ENCODE data around the gene HES1. TPM values are rescaled to one million over a fixed set of nuclear protein-coding genes. Genes with fewer than 3 reads are reported as not detected.
"Not testable (repeated sequence)": the region's sequence is repeated elsewhere in the genome, so short reads cannot be mapped to it uniquely, and the experiment has no call there.

The HES1 gene
- total RNA-seq, 1 donor: 22.9 TPM

GRCh38 chr3:194139814-194140391 is 4.0 kb downstream of the HES1 start:
- peaks cover 52% of the 10 kb centered on the region for H3K4me1 ChIP-seq (ENCODE audit: insufficient read depth, low read length)
- H3K9me3 ChIP-seq (ENCODE audit: low read depth, low read length): no peaks in the 10 kb centered on the region
- H3K4me3 ChIP-seq (ENCODE audit: low read length): no peak overlapping the region
- H3K27me3 ChIP-seq (ENCODE audit: insufficient read depth, low read length): peaks cover 75% of the 10 kb centered on the region

GRCh38 chr3:194140520-194141414 is 4.8 kb downstream of the HES1 start:
- no peak overlapping the region for H3K4me3 ChIP-seq (ENCODE audit: low read length)
- peaks cover 71% of the 10 kb centered on the region for H3K27me3 ChIP-seq (ENCODE audit: insufficient read depth, low read length)
- no peaks in the 10 kb centered on the region for H3K9me3 ChIP-seq (ENCODE audit: low read depth, low read length)
- peaks cover 44% of the 10 kb centered on the region for H3K4me1 ChIP-seq (ENCODE audit: insufficient read depth, low read length)

DNA sequence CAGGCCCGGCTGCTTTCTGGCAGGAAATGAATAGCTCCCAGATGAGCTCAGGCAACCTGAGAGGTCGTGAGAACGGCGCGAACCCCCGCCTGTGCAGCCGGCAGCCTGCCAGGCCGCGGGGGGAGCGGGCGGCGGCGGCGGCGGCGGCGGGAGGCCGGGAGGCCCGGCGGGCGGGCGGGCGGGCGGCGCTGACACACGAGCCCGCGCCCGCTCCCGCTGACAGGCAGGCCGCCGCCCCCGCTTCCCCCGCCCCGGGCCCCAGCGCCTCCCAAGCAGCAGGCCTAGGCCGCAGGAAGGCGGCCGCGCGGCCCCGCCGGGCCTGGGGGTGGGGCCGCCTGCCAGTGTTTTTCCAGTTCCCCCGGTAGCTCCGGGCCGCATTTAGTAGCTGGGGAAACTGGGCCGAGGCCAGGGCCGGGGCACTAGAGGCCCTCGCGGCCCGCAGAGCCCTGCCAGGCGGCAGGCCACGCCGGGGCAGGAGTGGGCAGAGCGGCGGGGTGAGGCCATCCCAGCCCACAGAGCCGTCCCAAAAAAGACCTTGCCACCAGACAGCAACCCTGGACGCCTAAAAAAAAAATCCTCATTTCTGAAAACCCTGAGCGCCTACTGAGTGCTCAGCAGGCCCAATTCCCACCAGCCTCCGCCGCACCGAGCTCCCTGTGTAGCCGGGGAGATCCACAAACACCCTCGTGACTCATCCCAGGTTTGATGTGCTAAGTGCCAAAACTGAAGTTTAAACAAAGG is 5.6 kb downstream of the HES1 start:
- no peak overlapping the region for H3K4me3 ChIP-seq (ENCODE audit: low read length)

DNA sequence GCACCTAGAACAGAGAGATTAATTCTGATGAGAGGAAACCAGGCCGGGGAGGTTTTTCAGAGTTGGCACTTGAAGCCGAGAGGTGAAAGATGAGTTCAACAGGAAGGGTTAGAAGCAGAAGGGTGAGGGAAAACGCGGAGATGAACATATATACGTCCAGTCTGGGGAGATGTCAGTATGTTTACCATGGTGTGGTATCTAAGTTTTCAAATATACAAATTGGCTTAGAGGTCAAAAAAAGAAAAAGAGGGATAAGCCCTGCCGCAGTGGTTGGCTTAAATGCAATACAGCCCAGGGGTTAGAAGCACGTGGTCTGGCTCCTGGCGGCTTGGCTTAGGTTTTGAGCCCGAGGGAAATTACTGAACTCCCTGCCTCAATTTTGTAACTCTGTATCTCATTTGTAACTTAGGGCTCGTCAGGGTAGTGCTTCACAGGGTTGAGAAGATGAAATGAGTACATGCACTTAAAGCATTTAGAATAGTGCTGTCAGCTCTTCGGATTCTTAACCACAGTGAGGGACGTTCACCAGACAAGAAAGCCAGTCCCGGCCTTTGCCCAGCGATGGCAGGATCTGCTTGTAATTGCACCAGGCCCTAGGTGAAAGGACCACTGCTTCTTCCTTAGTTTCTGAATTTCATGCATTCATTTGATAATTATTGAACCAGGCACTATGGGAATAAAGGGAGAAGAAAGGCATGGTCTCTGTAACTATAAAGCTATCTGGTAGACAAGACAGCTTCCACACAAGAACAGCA is 6.4 kb downstream of the HES1 start:
- peaks cover 58% of the 10 kb centered on the region for H3K27me3 ChIP-seq (ENCODE audit: insufficient read depth, low read length)
- H3K4me1 ChIP-seq (ENCODE audit: insufficient read depth, low read length): peaks cover 28% of the 10 kb centered on the region
- H3K4me3 ChIP-seq (ENCODE audit: low read length): no peak overlapping the region
- no peaks in the 10 kb centered on the region for H3K9me3 ChIP-seq (ENCODE audit: low read depth, low read length)

More for the DNA sequence above, 5.6 kb downstream of the HES1 start:
- Histone ChIP-seq H3K9me3 (ENCODE audit: low read depth, low read length) (no peaks in the 10 kb centered on the region), H3K4me1 (ENCODE audit: insufficient read depth, low read length) (peaks cover 35% of the 10 kb centered on the region), H3K27me3 (ENCODE audit: insufficient read depth, low read length) (peaks cover 66% of the 10 kb centered on the region)

DNA sequence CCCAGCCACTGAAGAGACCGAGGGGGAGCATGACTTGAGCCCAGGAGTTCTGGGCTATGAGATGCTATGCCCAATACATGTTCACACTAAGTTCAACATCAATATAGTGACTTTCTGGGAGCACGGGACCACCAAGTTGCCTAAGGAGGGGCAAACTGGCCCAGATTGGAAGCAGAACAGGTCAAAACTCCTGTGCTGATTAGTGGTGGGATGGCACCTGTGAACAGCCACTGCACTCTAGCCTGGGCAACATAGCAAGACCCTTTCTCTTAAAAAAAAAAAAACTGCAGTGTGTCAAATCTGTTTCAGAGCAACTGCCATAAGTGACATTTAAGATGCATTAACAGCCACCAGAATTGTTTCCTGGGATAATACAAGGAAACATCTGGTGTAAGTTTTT is 9.8 kb downstream of the HES1 start:
- Histone ChIP-seq H3K4me1 (ENCODE audit: insufficient read depth, low read length) (peaks cover 12% of the 10 kb centered on the region), H3K9me3 (ENCODE audit: low read depth, low read length) (no peaks in the 10 kb centered on the region), H3K27me3 (ENCODE audit: insufficient read depth, low read length) (peaks cover 30% of the 10 kb centered on the region), H3K4me3 (ENCODE audit: low read length) (no peak overlapping the region)

GRCh38 chr3:194147679-194148078 is 11.7 kb downstream of the HES1 start:
- Histone ChIP-seq H3K4me1 (ENCODE audit: insufficient read depth, low read length) (no peaks in the 10 kb centered on the region), H3K27me3 (ENCODE audit: insufficient read depth, low read length) (peaks cover 17% of the 10 kb centered on the region), H3K9me3 (ENCODE audit: low read depth, low read length) (no peaks in the 10 kb centered on the region), H3K4me3 (ENCODE audit: low read length) (no peak overlapping the region)

- Histone ChIP-seq H3K27me3 (ENCODE audit: insufficient read depth, low read length) (peaks cover 11% of the 10 kb centered on the region), H3K4me3 (ENCODE audit: low read length) (no peak overlapping the region), H3K4me1 (ENCODE audit: insufficient read depth, low read length) (no peaks in the 10 kb centered on the region), H3K9me3 (ENCODE audit: low read depth, low read length) (no peaks in the 10 kb centered on the region)
Measured at GRCh38 chr3:194148383-194148782, 12.4 kb downstream of the HES1 start.

GRCh38 chr3:194150252-194150934 is 14.4 kb downstream of the HES1 start:
- H3K4me3 ChIP-seq (ENCODE audit: low read length): no peak overlapping the region
- no peaks in the 10 kb centered on the region for H3K4me1 ChIP-seq (ENCODE audit: insufficient read depth, low read length)
- no peaks in the 10 kb centered on the region for H3K9me3 ChIP-seq (ENCODE audit: low read depth, low read length)
- peaks cover 9% of the 10 kb centered on the region for H3K27me3 ChIP-seq (ENCODE audit: insufficient read depth, low read length)

DNA sequence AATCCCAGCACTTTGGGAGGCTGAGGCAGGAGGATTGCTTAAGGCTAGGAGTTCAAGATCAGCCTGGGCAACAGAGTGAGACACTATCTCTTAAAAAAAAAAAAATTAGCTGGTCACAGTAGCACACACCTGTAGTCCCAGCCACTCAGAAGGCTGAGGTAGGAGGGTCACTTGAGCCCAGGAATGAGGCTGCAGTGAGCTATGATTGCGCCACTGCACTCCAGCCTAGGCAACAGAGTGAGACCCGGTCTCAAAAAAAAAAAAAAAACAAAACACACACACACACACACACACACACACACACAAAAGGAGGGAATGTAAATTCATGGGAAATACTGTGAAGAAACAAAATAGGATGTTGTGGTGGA is 15.0 kb downstream of the HES1 start:
- H3K4me1 ChIP-seq (ENCODE audit: insufficient read depth, low read length); H3K27me3 ChIP-seq (ENCODE audit: insufficient read depth, low read length); H3K9me3 ChIP-seq (ENCODE audit: low read depth, low read length); H3K4me3 ChIP-seq (ENCODE audit: low read length): not testable (repeated sequence)

DNA sequence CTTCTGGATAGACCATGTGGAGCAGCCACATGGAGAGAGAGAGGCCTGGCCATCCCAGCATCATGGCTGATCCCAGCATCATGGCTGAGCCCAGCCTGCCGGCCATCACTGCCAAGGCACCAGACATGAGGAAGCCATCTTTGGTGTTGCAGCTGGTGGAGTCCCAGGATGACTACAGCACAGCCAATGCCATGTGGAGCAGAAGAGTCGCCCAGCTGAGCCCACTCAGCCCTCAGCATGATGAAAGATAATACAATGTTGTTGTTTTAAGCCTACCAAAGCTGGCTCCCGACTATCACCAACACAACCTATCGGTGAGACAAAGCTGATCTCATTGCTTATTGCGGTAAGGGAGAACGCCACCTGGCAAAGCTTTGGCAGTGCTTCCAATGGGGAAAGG is 18.4 kb downstream of the HES1 start:
- Histone ChIP-seq H3K4me1 (ENCODE audit: insufficient read depth, low read length) (no peaks in the 10 kb centered on the region), H3K27me3 (ENCODE audit: insufficient read depth, low read length) (no peaks in the 10 kb centered on the region), H3K9me3 (ENCODE audit: low read depth, low read length) (no peaks in the 10 kb centered on the region), H3K4me3 (ENCODE audit: low read length) (no peak overlapping the region)

DNA sequence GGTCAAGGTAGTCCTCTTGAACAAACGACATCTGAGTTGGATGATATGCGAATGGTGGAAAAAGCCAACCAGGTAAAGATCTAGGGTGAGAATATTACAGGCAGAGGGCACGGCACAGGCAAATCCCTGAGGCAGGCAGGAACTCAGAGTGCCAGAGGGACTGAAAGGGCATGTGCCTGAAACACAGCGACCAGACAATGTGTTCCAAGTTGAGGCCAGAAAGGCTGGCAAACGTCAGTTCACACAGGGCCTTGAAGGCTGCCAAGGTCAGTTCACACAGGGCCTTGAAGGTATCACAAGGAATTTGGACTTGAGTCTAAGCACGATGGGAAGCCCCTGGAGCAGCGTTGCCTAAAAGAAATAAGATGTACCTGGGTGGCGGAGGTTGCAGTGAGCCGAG is 20.1 kb downstream of the HES1 start:
- Histone ChIP-seq H3K9me3 (ENCODE audit: low read depth, low read length) (no peaks in the 10 kb centered on the region), H3K4me3 (ENCODE audit: low read length) (no peak overlapping the region), H3K27me3 (ENCODE audit: insufficient read depth, low read length) (no peaks in the 10 kb centered on the region), H3K4me1 (ENCODE audit: insufficient read depth, low read length) (no peaks in the 10 kb centered on the region)

- no peaks in the 10 kb centered on the region for H3K27me3 ChIP-seq (ENCODE audit: insufficient read depth, low read length)
- H3K4me3 ChIP-seq (ENCODE audit: low read length): no peak overlapping the region
- no peaks in the 10 kb centered on the region for H3K9me3 ChIP-seq (ENCODE audit: low read depth, low read length)
- H3K4me1 ChIP-seq (ENCODE audit: insufficient read depth, low read length): no peaks in the 10 kb centered on the region
Measured at GRCh38 chr3:194158942-194159439, 23.0 kb downstream of the HES1 start.

DNA sequence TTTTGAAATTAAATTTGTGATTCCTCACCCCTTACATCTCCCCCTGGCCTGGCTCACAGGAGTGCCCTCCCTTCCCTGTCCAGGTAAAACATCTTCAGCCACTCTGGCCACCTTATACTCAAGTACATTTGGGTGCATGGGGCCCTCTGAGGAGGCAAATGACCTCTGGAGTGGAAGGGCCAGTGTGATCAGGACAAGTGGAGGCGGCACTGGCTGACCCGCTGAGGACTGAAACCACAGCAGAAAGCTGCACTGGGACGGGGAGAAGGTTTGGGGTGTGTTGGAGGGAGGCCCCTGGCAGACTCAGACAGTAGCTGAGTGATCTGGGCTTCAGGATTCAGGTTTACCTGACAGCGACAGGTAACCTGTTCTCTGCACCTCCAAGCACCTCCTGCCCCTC is 24.2 kb downstream of the HES1 start:
- Histone ChIP-seq H3K4me3 (ENCODE audit: low read length) (no peak overlapping the region), H3K9me3 (ENCODE audit: low read depth, low read length) (no peaks in the 10 kb centered on the region), H3K27me3 (ENCODE audit: insufficient read depth, low read length) (peaks cover 6% of the 10 kb centered on the region), H3K4me1 (ENCODE audit: insufficient read depth, low read length) (no peaks in the 10 kb centered on the region)

Measured in mononuclear cell (primary cell).